GM18519 (cell line): ENCODE data around the gene MACROD2.

Source experiments
- ATAC-seq: cut with Tn5 transposase; IDR thresholded peaks from one replicate; pipeline ENCODE4 v1.9.1; 2021; ENCODE audit warnings: mild to moderate bottlenecking, moderate library complexity; ENCODE audit not compliant: unreplicated experiment, low FRiP score

MACROD2 gene

GRCh38 chr20:14687313-14687712, 692.0 kb downstream of the MACROD2 start:
- no peak for ATAC-seq

DNA sequence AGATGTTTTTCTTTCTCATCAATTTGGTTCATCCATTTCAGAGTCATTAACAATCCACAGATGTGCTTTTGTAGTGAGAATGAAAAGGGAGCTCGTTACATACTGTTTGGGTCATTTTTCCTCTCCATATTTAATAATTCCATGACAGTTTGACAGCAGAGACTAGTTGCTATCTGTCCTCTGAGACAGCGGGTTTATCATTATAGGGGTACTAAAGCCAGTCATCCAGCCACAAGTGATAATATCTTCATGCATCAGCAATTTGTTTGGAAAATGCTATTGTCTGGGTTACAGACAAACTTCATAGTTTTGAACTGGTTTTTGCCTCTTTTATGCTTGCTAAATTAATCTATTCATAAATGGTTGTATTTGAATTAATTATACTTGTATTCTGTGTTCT, 692.7 kb downstream of the MACROD2 start:
- no peak for ATAC-seq

DNA sequence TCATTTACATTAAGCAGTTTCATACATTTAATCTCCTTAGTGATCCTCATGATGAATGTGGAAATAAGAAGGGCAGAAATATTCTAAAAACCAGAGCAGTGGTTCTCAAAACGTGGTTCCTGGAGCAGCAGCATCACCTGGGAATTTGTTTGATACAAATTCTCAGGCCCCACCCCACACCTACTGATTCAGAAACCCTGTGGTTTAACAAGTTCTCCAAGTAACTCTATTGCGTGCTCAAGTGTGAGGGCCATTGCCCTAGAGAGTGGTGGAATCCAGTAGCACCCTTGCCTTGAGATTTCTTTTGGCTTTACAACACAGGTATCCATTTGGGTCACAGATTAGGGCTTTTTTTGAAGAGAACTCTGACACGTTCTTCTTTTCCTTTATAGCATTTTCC, 696.7 kb downstream of the MACROD2 start:
- ATAC-seq = no peak

- no peak for ATAC-seq
Measured at GRCh38 chr20:14696478-14696877, 701.2 kb downstream of the MACROD2 start.

- ATAC-seq = no peak
Measured at GRCh38 chr20:14696937-14697336, 701.6 kb downstream of the MACROD2 start.

GRCh38 chr20:14698125-14698524, 702.8 kb downstream of the MACROD2 start:
- no peak for ATAC-seq

DNA sequence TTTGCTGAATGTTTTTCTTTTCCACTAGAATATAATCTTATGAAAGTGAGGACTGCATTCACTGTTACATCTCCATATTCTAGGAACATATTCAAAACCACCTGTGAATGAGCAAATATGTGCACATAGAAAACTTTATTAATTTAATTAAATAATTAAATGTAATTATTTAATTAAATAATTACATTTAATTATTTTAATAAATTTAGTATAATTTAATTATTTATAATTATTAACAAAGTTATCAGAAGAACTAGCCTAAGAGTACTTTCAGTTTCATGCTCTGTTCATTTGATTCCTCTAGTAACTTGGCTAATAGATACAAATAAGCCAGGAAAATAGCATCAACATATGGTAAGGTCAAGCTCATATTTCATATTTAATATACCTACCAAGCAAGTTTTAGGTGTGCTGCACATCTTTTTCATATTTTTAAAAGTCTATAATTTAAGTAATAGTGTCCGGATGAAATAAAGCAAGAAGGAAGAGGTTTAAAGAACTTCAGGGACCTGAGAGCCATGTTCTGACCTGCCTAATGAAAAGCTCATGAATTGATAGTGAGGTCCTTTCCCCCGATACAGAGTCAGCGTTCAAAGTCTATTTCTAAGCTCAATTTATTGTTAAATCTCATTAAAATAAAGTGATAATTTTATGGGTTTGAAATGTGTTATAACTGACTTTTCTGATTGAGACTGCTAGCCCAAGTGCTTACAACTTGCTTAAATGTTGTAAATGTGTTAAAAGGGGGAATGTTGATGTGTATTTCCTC, 703.5 kb downstream of the MACROD2 start:
- ATAC-seq = no peak

DNA sequence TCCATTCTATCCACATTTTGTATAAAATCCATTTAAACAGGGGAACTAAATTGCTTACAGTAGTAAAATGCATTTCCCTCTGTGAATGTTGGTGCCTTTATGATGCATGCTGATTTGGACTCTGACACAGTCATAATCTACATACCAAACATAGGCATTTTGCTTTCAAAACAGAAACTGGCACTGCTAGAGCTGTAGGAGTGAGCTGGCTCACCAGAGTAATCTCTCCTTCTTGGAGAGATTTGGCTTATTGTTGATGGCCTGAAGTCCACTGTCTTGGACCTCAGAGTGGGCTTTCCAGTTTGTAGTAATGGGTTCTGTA, 705.3 kb downstream of the MACROD2 start:
- ATAC-seq = no peak

GRCh38 chr20:14701326-14701725, 706.0 kb downstream of the MACROD2 start:
- ATAC-seq = no peak

DNA sequence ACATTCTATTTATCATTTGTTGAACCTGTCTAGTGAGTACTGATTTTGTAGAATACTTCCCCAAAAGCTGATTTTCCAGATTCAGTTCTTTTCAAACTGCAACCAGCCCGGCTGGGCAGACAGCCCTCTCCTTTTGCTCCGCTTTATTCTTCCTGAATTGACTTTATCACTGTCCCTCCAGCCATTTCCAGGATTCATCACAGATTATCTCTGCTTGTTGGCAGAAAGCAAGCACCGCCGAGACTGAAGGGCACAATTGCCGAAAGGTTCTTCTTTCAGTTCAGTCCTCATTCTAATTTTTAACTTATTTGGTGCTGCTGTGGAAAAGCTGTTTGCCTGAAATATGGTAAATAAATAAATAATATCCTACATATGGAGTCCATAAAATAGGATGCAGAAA, 711.2 kb downstream of the MACROD2 start:
- no peak for ATAC-seq

DNA sequence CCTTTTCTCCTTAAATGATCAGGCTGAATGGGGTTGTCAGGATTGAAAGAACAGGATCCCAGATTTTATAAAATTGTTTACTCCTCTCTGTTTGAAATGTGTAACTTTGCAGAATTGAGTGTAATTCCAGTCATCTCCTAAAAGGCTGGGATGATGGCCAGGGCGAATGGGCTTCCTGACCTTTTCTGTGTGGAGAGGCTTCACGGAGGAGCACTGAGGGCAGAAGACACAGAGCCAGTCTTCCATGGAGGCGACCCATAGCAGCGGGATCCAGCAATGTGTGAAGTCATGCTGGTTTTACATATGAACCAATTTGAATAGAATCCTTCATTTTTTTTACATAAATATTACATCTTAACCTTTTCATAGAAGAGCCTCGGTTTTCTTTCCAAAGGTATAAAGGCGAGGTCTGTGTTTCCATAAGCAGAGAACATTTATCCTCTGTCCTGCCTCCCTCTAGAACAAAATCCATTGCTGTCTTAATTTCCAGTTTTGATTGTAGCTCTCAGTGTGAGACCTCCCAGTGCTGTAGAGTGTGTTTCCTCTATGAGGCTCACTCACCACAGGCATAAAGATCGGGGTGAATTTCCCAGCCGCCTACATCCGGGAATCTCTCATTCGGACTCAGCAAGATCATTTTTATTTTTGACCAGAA, 711.8 kb downstream of the MACROD2 start:
- ATAC-seq = no peak

- no peak for ATAC-seq
Measured at GRCh38 chr20:14707865-14708596, 712.7 kb downstream of the MACROD2 start.

- no peak for ATAC-seq
Measured at GRCh38 chr20:14709439-14709838, 714.1 kb downstream of the MACROD2 start.

DNA sequence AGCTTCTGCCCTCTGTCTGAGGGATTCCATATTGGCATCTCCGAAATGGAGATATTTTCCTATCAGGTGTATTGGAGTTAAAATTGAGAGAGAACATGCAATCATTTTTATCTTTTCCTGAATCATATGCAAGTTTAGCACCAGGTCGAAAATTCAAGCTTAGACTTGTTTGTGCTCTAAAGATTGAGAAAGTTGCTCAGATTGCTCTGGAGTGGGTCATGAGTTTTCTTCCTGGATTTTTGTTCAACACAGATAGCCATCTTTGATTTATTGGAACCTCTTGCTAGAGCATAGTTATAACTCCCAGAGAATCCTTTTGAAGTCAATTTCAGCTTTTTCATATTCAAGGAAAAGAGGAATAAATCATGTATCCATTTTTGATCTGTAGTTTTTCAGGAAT, 715.6 kb downstream of the MACROD2 start:
- ATAC-seq = no peak

DNA sequence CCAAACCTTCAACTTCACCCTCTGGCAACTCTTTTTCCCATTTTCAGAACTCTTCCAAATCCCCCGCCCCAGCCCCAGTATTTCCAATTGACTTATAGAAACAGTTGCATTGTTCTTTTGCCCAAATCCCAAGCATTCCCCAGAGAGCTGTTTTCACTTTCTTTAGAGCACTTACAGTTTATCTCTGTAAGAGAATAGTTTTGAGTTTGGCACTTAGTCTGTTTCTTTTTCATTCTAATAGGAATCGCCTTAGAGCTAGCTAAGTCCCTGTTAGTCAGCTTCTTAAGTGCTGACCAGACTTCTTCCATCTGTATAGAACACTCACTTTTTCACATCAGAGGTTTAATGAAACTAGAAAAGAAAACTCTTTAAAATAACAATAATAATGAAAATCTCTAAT, 716.3 kb downstream of the MACROD2 start:
- ATAC-seq = no peak

DNA sequence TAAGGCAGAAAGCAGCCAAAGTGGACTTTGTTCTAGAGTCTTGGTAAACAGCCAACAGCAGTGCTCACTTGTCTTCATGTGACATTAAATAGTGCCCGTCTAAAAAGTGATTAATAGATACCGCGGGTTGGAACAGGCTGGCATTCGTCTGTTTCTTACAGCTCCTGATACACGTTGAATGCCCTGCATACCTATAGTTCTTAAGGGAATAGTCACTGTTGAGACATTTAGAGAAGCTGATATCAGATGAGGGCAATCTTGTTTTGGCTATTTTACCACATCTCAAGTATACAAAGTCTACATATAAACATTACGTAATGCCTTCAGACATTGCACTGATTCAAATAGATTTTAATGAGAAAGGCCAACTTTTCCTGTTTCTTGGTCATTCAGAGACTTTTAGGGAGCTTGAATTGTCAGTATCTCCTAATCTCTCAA, 717.0 kb downstream of the MACROD2 start:
- ATAC-seq = no peak

DNA sequence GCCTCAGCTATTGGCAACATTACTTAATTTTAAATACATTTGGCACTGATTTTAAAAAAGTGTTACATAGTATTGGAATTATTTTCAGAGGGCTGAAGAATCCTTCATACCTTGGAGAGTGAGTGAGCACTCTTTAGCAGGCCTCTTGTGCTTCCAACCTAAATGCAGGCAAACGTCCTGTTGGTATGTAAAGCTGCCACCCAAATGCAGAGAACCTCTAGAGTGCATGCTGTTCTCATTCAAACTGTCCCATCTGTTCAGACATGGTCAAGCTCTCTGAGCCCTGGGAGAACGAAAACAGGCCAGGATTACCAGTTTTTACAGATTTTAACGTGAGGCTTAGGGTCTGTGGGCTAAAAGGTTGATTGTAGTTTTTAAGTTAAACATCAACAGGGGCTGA, 720.1 kb downstream of the MACROD2 start:
- ATAC-seq = no peak

DNA sequence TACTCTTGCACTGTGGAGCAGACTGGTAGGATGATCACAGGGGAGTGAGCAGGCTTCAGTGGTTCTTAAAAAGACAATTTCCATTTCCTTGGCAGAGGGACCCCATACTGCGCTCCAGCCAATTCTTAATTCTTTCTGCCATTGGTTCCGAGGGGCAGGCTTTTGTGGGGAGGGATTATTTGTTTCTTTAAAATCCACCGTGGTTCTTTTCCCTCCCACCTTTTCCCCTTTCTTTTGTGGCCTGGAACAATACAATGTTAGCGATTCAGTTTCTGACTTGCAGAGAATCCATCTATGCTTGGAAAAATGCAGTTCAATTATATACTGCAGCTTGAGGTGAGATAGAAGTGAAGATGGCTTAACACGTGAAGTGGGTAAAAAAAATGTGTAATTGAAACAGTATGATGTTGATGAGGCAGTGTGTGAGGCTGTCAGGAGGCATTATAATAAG, 721.1 kb downstream of the MACROD2 start:
- ATAC-seq = no peak

GRCh38 chr20:14717134-14717999, 722.1 kb downstream of the MACROD2 start:
- ATAC-seq = peak; percentile 82

GRCh38 chr20:14720251-14720650, 724.9 kb downstream of the MACROD2 start:
- ATAC-seq = no peak
